HEK293 (cell line): ENCODE results near the gene FBXL4.

Source experiments
- CTCF ChIA-PET: fragments of 350-600 bp; formaldehyde crosslinking; extraction: SDS; loops from one replicate; lab custom pipeline; 2021; ENCODE audit warnings: antibody characterized with exemption; lab: Yijun Ruan, JAX
- POLR2A ChIA-PET: fragments of 300-600 bp; formaldehyde crosslinking; extraction: SDS; loops from one replicate; lab custom pipeline; 2020; ENCODE audit warnings: antibody characterized with exemption, inconsistent platforms; lab: Yijun Ruan, JAX
- H3K27ac ChIP-seq: fragments of 200-500 bp; sonication (Bioruptor generic); 2 replicates; pipeline ENCODE4 v1.5.1; 2014; ENCODE audit warnings: low read depth, low read length, control low read depth, inconsistent platforms; ENCODE audit errors: extremely low read depth
- H3K36me3 ChIP-seq, 2 experiments: fragments of 200-500 bp in 1 of 2; sonication (Bioruptor generic) in 1 of 2; 1 replicate in 1 of 2; 2 replicates in 1 of 2; pipeline ENCODE4 v1.5.1; 2014 to 2017; ENCODE audit warnings: inconsistent platforms in 2 of 2, low read length in 2 of 2; ENCODE audit not compliant: control insufficient read depth in 2 of 2, insufficient read depth in 1 of 2
- H3K4me1 ChIP-seq: fragments of 200-500 bp; sonication (Bioruptor generic); 2 replicates; pipeline ENCODE4 v1.5.1; 2014; ENCODE audit warnings: mild to moderate bottlenecking, low read length, inconsistent platforms; ENCODE audit not compliant: control insufficient read depth, insufficient read depth
- H3K4me3 ChIP-seq: 2 replicates; pipeline ENCODE4 v1.5.1; 2011; ENCODE audit warnings: low read depth, mild to moderate bottlenecking, control low read depth, low read length, moderate library complexity
- H3K9me3 ChIP-seq: fragments of 200-500 bp; sonication (Bioruptor generic); 2 replicates; pipeline ENCODE4 v1.5.1; 2014; ENCODE audit warnings: low read depth, low read length, inconsistent platforms; ENCODE audit not compliant: control insufficient read depth, insufficient read depth
- CTCF ChIP-seq: fragments of 450-650 bp; formaldehyde crosslinking; IDR thresholded peaks from 2 replicates; pipeline ENCODE4 v1.5.1; 2016; ENCODE audit warnings: missing biosample characterization, missing genetic modification characterization
- MEIS1 ChIP-seq: sonication (generic); formaldehyde crosslinking; IDR thresholded peaks from 2 replicates; pipeline ENCODE4 v1.8.1; 2022; ENCODE audit warnings: missing genetic modification reagents, mild to moderate bottlenecking, borderline replicate concordance
- REPIN1 ChIP-seq: fragments of 450-650 bp; formaldehyde crosslinking; IDR thresholded peaks from 2 replicates; pipeline ENCODE4 v1.5.1; 2017; ENCODE audit warnings: missing biosample characterization, missing genetic modification characterization, low read depth
- TRIM28 ChIP-seq: IDR thresholded peaks from 2 replicates; pipeline ENCODE4 v1.6.1; 2011; ENCODE audit warnings: low read length, control low read depth, borderline replicate concordance
- ZBTB20 ChIP-seq: fragments of 450-650 bp; formaldehyde crosslinking; IDR thresholded peaks from 2 replicates; pipeline ENCODE4 v1.5.1; 2016; ENCODE audit warnings: missing biosample characterization, missing genetic modification characterization
- ZBTB48 ChIP-seq: fragments of 450-650 bp; formaldehyde crosslinking; IDR thresholded peaks from 2 replicates; pipeline ENCODE4 v1.5.1; 2016; ENCODE audit warnings: missing biosample characterization, missing genetic modification characterization
- ZBTB49 ChIP-seq: fragments of 450-650 bp; formaldehyde crosslinking; IDR thresholded peaks from 2 replicates; pipeline ENCODE4 v1.5.1; 2016; ENCODE audit warnings: missing biosample characterization, missing genetic modification characterization, low read depth
- ZIC2 ChIP-seq: fragments of 450-650 bp; formaldehyde crosslinking; IDR thresholded peaks from 2 replicates; pipeline ENCODE4 v1.5.1; 2016; ENCODE audit warnings: missing biosample characterization, missing genetic modification characterization
- ZNF175 ChIP-seq: fragments of 450-650 bp; formaldehyde crosslinking; IDR thresholded peaks from 2 replicates; pipeline ENCODE4 v1.5.1; 2016; ENCODE audit warnings: missing biosample characterization, missing genetic modification characterization
- ZNF184 ChIP-seq: fragments of 450-650 bp; IDR thresholded peaks from 2 replicates; pipeline ENCODE4 v1.5.1; 2018; ENCODE audit warnings: missing biosample characterization, mild to moderate bottlenecking, missing genetic modification characterization
- ZNF221 ChIP-seq: fragments of 450-650 bp; formaldehyde crosslinking; IDR thresholded peaks from 2 replicates; pipeline ENCODE4 v1.5.1; 2017; ENCODE audit warnings: missing biosample characterization, missing genetic modification characterization, borderline replicate concordance
- ZNF391 ChIP-seq: fragments of 450-650 bp; formaldehyde crosslinking; IDR thresholded peaks from 2 replicates; pipeline ENCODE4 v1.5.1; 2016; ENCODE audit warnings: low read depth, missing biosample characterization, missing genetic modification characterization, borderline replicate concordance
- ZNF398 ChIP-seq: fragments of 450-650 bp; formaldehyde crosslinking; IDR thresholded peaks from 2 replicates; pipeline ENCODE4 v1.5.1; 2017; ENCODE audit warnings: missing biosample characterization, missing genetic modification characterization
- ZNF544 ChIP-seq: fragments of 450-650 bp; formaldehyde crosslinking; IDR thresholded peaks from 2 replicates; pipeline ENCODE4 v1.5.0; 2017; ENCODE audit warnings: missing biosample characterization, missing genetic modification characterization
- ZNF549 ChIP-seq: fragments of 450-650 bp; IDR thresholded peaks from 2 replicates; pipeline ENCODE4 v1.5.1; 2018; ENCODE audit warnings: missing biosample characterization, missing genetic modification characterization, mild to moderate bottlenecking, inconsistent platforms, moderate library complexity
- ZNF621 ChIP-seq: fragments of 450-650 bp; formaldehyde crosslinking; IDR thresholded peaks from 2 replicates; pipeline ENCODE4 v1.5.1; 2017; ENCODE audit warnings: missing biosample characterization, missing genetic modification characterization
- ZNF624 ChIP-seq: fragments of 450-650 bp; formaldehyde crosslinking; IDR thresholded peaks from 2 replicates; pipeline ENCODE4 v1.5.1; 2017; ENCODE audit warnings: missing biosample characterization, missing genetic modification characterization
- ZNF654 ChIP-seq: fragments of 450-650 bp; formaldehyde crosslinking; IDR thresholded peaks from 2 replicates; pipeline ENCODE4 v1.5.1; 2016; ENCODE audit warnings: low read depth, missing biosample characterization, missing genetic modification characterization
- ZSCAN16 ChIP-seq: fragments of 450-650 bp; formaldehyde crosslinking; IDR thresholded peaks from 2 replicates; pipeline ENCODE4 v1.5.1; 2016; ENCODE audit warnings: missing biosample characterization, missing genetic modification characterization

The FBXL4 gene

GRCh38 chr6:98840385-98840784 lies 107.4 kb downstream of the FBXL4 start (continued):
- no peak for TF ChIP-seq ZNF398
- TF ChIP-seq ZNF544 (tag by site-specific recombination), result no peak
- no peak for TF ChIP-seq ZIC2 (tag by site-specific recombination)
- no peak for TF ChIP-seq MEIS1 (CRISPR knock-in tag)
- TF ChIP-seq ZNF184 (tag by site-specific recombination), result no peak
- TF ChIP-seq, all 188 proteins: peak for 0

GRCh38 chr6:98839781-98840361 lies 107.9 kb downstream of the FBXL4 start:
- Histone ChIP-seq H3K27ac (no peak overlapping the region), H3K36me3 (peaks cover 0 to 5% of the 10 kb centered on the region in 2 experiments; a peak in 1 of 3 replicates), H3K9me3 (no peaks in the 10 kb centered on the region), H3K4me3 (no peak overlapping the region), H3K4me1 (peaks cover 3% of the 10 kb centered on the region)
- ChIA-PET POLR2A (interaction anchor here (0.7 kb wide), 1 partner anchor 105 kb away, joined by 3 read pairs; no protein-coding TSS in a partner anchor), CTCF (interaction anchor here (0.6 to 1.1 kb wide), 5 partner anchors 70 to 1739 kb away, joined by 3 to 4 read pairs (median 3); no protein-coding TSS in a partner anchor)
- TF ChIP-seq ZNF621 (tag by site-specific recombination) (no peak), TRIM28 (0 out of 2 replicates have a peak, but pooled peaks have one; percentile 33), ZNF175 (tag by site-specific recombination) (no peak), ZBTB20 (tag by site-specific recombination) (no peak), CTCF (peak; percentile 45), ZNF549 (tag by site-specific recombination) (no peak), ZNF221 (tag by site-specific recombination) (no peak), ZNF654 (peak; percentile 49), REPIN1 (tag by site-specific recombination) (no peak)

- H3K4me1 ChIP-seq, result no peaks in the 10 kb centered on the region
- POLR2A ChIA-PET, result no interaction called here
- H3K27ac ChIP-seq, result no peak overlapping the region
- CTCF ChIA-PET, result interaction anchor here (1.6 kb wide), 1 partner anchor 69 kb away, joined by 8 read pairs; no protein-coding TSS in a partner anchor
- no peaks in the 10 kb centered on the region for H3K9me3 ChIP-seq
- TF ChIP-seq ZNF391 (tag by site-specific recombination), result no peak
- TF ChIP-seq ZBTB48 (tag by site-specific recombination), result no peak
- no peak for TF ChIP-seq ZSCAN16
- no peak for TF ChIP-seq ZNF624 (tag by site-specific recombination)
- TF ChIP-seq CTCF, result no peak
- no peak for TF ChIP-seq ZBTB49
- H3K36me3 ChIP-seq, result peaks cover 0 to 5% of the 10 kb centered on the region in 2 experiments; a peak in 1 of 3 replicates
- no peak overlapping the region for H3K4me3 ChIP-seq
These were observed 108.8 kb downstream of the FBXL4 start for GRCh38 chr6:98838975-98839374.
